HG03460 (cell line): Measurements from ENCODE around the gene EXOSC1.
"Not testable (repeated sequence)": the region's sequence is repeated elsewhere in the genome, so short reads cannot be mapped to it uniquely, and the experiment has no call there.

Source experiments
- ATAC-seq: cut with Tn5 transposase; IDR thresholded peaks from one replicate; pipeline ENCODE4 v1.9.1; 2021; ENCODE audit not compliant: unreplicated experiment

Gene EXOSC1

DNA sequence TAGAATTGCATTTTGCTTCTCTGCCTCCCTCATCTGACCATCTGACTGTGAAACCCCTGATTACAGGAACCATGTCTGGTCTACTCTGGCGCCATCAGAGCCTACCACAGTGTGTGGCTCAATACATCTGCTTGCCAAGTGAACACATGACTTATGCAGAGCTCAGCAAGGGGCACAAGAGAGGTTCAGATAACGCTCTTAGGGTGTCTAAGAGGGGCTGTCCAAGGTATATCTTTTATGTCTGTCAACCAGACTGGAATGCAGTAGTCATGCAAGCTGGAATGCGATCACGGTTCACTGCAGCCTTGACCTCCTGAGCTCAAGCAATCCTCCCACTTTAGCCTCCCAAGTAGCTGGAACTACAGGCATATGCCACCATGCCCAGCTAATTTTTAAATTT is 34.4 kb downstream of the EXOSC1 start:
- ATAC-seq: no peak

DNA sequence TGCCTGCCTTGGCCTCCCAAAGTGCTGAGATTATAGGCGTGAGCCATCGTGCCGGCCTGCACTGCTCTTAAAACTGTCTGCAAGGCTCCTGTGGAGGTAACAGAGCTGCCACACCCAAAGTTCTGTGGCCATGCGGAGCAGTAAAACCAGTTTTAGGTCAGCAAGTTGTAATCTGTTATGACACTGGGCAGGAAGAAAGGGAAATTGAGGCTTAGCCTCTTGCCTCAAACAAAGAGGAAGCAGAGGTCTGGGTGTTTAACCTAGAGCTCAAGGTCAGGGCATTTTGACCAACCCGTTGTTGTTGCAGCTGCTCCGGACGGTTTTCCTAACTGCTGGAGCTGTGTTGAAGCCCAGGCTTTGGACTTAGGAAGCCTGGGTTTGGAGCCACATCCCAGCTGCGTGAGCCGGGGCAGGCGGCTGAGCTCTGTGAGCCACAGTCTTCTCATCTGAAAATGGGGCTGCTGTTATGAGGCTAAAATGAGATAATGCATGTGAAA is 37.3 kb downstream of the EXOSC1 start:
- no peak for ATAC-seq

DNA sequence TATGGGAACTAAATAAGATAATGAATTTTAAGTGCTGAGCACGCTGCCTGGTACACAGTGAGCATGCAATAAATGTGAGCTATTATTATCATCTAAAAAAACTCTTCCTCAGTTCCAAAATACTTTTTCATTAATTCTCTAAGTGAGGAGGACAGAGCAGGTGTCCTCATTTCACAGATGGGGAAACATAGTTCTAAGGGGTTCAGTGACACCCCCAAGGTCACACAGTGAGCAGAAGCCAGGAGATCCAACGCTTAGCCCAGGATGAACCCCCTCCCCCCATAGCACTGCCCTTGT is 37.9 kb downstream of the EXOSC1 start:
- ATAC-seq: no peak

DNA sequence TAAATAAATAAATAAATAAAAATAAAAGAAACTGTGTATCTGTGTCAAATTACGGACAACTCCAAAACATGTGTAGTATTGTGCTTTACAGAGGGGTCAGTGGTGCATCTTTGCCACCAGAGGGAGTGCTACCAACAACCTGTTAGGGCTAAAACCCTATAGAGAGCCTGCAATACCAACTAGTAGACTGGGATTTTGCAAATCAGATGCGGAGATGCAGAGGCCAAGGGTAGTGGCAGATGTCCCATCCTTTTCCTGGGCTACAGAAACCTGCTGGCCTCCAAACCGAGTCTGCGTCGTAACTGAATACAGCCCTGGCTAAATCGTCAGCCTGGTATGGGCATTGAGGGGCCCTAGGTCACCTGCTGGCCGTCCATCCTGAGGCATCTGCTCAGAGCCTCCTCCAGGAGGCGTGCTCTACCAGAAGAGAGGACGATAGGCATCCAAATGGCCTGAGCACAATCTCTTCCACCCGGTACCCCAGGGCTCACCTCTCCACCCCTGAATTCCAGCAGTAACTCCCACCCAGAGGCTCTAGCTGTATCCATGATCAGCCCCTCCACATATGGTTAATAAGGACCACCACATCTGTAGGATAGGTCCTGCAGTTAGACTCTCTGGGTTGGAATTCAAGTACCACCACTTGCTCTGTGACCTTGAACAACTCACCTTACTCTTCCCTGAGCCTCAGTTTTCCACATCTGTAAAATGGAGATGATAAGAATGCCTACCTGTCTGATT is 38.4 kb downstream of the EXOSC1 start:
- peak; percentile 91 for ATAC-seq

DNA sequence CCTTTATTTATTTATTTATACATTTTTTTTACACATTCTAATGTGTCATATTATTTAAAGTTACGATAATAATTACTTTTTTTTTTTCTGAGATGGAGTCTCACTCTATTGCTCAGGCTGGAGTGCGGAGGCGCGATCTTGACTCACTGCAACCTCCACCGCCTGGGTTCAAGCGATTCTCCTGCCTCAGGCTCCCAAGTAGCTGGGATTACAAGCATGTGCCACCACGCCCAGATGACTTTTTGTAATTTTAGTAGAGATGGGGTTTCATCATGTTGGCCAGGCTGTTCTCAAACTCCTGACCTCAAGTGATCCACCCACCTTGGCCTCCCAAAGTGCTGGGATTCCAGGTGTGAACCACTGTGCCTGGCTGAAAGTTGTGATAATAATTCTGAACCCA is 39.3 kb downstream of the EXOSC1 start:
- ATAC-seq: not testable (repeated sequence)

DNA sequence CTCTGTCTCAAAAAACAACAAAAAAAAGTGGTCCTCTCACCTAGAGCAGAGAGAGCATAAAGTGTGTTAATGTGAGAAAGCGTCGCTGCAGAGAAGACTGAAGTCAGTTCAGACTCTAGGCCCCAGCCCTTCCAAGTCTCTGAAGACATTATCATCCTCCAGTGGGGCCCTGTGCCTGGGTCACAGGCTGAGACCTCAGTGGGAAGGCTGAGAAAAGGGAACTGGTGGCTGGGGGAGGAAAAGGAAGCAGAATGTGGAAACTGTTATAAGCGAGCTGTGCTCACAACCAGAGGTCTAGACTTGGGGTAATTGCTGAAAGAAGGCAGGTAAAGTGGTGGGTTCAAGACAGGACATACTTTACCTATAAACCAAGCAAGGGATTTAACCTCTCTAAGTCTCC is 39.7 kb downstream of the EXOSC1 start:
- ATAC-seq: no peak

DNA sequence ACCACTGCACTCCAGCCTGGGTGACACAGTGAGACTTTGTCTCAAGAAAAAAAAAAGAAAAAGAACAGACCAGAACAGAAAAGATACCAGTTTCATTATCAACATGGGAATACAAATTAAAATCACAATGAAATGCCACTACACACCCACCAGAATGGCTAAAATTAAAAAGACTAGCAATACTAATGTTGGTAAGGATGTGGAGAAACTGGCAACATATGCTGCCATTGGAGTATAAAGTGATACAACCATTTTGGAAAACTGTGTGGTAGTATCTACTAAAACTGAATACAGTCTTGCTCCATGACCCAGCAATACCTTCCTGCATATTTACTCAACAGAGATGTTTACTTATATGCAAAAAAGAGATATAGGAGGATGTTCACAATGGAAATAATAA is 41.8 kb downstream of the EXOSC1 start:
- no peak for ATAC-seq

DNA sequence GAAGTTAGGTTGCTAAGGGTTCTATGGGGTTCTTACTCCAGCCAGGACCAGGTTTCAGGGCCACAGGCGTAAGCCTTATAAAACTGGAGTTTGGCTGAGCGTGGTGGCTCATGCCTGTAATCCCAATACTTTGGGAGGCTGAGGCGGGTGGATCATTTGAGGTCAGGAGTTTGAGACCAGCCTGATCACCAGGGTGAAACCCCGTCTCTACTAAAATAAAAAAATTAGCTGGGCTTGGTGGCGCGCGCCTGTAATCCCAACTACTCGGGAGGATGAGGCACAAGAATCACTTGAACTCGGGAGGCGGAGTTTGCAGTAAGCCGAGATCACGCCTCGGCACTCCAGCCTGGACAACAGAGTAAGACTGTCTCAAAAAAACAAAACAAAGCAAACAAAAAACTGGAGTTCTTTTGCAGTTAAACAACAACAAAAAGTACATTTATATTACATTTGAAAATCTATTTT is 44.3 kb downstream of the EXOSC1 start:
- no peak for ATAC-seq

DNA sequence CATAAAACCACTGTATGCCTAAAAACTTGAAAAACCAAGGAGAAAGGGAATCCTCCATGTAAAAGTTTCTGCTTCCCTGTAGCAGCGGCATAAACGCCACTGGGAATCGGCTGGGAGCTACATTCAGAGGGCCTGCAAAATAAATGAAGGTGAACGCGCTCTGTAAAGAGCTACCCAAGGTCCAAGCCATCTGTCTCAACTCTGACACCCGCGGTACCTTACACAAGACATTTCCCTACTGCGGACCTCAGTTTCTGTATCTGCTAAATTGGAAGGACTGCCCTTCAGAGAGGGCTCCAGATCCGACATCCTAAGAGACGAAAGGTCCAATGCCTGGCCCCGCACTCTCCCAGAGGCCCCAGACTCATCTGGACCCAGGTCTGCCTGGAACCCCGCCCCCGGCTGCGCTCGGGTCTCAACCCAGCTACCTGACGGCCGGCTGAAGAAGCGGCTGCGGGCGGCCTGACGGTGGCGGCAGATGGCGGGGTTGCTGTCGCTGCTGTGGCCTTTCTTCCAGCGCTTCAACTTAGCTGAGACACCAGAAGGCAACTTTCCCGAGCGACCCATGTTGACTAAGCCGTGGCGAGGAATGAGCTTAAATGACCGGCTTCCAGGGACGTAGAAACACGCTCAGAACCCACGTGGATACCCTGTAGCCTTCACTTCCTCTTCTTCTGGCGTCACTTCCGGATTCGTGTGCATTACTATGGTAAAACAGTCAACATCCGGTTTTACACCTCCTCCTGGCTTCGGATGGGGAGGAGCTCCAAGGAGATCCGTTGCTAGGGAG is 44.9 kb downstream of the EXOSC1 start, which contains the start of gene RRP12:
RRP12 (minus strand) TSS at position 676 of the 790 bp plus-strand sequence; CDS start at position 567, 109 bp downstream.
- ATAC-seq: peak; percentile 100

DNA sequence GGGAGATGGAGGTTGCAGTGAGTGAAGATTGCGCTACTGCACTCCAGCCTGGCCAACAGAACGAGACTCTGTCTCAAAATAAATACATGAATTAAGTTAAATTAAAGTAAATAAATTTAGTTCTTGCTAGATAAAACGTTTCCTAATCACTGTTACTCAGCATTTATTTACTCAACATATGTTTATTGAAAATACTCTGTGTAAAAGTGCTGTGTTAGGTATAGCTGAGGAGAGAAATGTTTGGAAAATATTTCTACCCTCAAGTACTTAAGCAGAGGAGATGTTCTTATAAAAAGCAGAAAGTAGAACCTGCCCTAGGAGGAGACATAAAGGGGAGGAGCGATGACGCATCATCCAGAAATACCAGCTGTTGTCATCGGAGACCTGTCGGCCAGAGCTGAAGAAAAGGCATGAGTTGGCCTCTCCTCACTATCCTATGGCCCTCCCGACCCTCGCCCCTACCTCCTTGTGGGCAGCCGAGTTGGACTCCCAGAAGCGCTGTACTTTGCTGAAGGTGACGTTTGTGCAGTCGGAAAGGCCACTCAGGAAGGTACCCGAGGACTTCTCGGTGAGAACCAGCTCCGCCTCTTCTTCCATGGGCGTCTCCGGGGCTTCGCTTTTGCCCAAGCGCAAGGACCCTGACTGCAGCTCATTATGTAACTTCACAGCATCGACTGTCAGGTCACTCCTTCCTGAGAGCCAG is 45.8 kb downstream of the EXOSC1 start:
- no peak for ATAC-seq

DNA sequence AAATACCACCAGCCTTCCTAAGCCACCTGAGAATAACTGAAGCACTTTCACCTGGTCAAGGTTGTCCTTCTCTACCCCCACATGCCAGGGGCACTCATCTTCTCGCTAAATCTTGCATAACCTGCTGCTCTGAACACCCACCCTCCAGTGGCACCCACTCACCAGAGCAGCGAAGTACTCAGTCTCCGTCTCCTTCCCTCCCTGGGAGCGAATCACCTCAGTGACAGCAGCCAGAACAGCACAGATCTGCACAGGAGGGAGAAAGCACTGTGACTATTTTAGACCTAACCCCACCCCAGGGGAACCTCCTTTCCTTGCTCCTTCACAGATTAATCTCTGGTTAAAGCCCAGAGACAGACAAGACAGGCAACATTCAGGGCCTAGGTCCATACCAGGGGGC is 49.8 kb downstream of the EXOSC1 start:
- no peak for ATAC-seq

DNA sequence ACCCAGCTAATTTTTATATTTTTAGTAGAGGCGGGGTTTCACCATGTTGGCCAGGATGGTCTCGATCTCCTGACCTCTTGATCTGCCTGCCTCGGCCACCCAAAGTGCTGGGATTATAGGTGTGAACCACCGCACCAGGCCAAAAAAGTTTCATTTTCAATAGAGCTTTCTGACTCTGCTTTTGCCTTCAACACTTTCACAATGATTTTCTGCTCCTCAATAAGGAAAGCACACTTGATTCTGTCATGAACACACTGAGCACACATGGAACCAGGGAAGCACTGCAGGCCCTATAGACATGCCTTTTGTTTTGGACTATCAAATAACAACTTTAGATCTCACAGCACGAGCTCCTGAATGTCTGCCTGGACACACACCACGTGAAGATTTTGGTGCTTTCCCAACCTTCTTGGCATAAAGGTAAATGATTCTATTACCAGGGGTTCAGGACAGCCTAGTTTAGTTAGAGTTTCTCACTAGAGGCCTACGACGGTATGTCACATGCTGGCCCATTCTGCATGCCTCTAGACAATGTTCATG is 52.7 kb downstream of the EXOSC1 start:
- ATAC-seq: no peak

DNA sequence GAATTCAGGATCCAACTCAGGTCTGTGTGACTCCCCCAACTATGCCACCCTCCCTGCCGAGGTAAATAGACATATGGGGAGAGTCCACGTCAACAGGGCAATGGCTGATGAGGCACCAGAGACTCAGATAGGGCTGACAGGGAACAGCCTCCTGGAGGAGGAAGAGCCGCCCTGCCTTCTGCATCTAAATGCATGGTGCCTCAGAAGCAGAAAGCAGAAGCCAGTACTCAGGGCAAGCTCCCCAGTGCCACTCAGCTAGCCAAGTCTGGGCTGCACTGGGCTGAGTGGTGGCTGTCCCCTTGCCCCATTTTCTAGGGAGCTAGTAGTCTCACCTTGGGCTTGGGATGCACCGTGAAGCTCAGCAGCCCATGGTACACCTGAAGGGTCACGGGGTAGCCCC is 55.7 kb downstream of the EXOSC1 start:
- ATAC-seq: no peak

DNA sequence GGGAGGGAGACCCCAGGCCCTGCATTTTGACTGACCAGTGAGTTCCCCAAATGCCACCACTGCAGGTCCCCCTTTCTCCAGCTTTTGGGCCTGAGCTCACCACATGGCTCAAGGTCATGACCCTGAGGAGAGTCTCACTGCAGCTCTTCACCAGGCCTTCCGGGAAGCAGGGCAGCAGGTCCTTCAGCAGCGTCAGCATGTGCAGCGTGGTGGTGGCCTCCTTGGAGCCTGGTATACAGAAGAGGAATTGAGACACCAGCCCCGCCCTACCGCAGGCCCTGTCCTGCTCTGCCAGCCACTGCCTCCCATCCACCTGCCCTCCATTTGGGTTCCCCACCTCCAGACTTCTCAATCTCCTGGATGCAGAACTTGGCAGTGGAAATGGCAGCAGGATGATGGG is 57.7 kb downstream of the EXOSC1 start:
- no peak for ATAC-seq
